ENCODE measurements around the gene GUCD1. TPM values are rescaled to one million over a fixed set of nuclear protein-coding genes. Genes with fewer than 3 reads are reported as not detected.

GUCD1 gene
- total and polyA plus RNA-seq, 2 of the 13 experiments (the other 11 are each of a cell fraction or from before 2014, with no cell fraction given), result 128 to 245 TPM

GRCh38 chr22:24506802-24507438 lies 48.0 kb downstream of the GUCD1 start (continued):
- TF ChIP-seq ZNF318 (CRISPR knock-in tag; IDR thresholded peaks at IDR 0.05), result no peak
- TF ChIP-seq ZNF496 (CRISPR knock-in tag; IDR thresholded peaks at IDR 0.05; ENCODE audit: insufficient replicate concordance), result no peak
- TF ChIP-seq ZNF468 (CRISPR knock-in tag; IDR thresholded peaks at IDR 0.05), result no peak
- no peak for TF ChIP-seq MNT (IDR thresholded peaks at IDR 0.05)
- TF ChIP-seq THAP9 (CRISPR knock-in tag; IDR thresholded peaks at IDR 0.05; ENCODE audit: borderline replicate concordance), result no peak
- no peak for TF ChIP-seq ZFP37 (CRISPR knock-in tag; IDR thresholded peaks at IDR 0.05; ENCODE audit: borderline replicate concordance)
- TF ChIP-seq CREB1 (IDR thresholded peaks at IDR 0.05), result no peak
- peak; percentile 50; the same call in 1 of the 2 replicates for TF ChIP-seq CREB1 (CRISPR knock-in tag; IDR thresholded peaks at IDR 0.05)
- no peak for TF ChIP-seq ZNF776 (CRISPR knock-in tag; IDR thresholded peaks at IDR 0.05)
- 0 out of 2 replicates have a peak, but pooled peaks have one; percentile 46 for TF ChIP-seq ZBTB7B (CRISPR knock-in tag; IDR thresholded peaks at IDR 0.05)
- no peak for TF ChIP-seq ZNF850 (CRISPR knock-in tag; conservative IDR thresholded peaks at IDR 0.05)
- TF ChIP-seq HOXA3 (CRISPR knock-in tag; IDR thresholded peaks at IDR 0.05), result 0 out of 2 replicates have a peak, but pooled peaks have one; percentile 20
- TF ChIP-seq ZNF253 (CRISPR knock-in tag; IDR thresholded peaks at IDR 0.05; ENCODE audit: borderline replicate concordance), result no peak
